Kidney (tissue), 14 donors: ENCODE data around the gene RCAN2. TPM values are rescaled to one million over a fixed set of nuclear protein-coding genes. Genes with fewer than 3 reads are reported as not detected.

Experiments
- DNase-seq, 5 donors: peaks; one replicate each; pipeline ENCODE4 v3.0.0-alpha.2; 2013 to 2020
- FAIRE-seq: peaks from 2 replicates; lab custom pipeline; 2012; peaks lifted over from hg19 to GRCh38; lab: Jason Lieb, UNC
- H3K27ac ChIP-seq, 2 donors: one replicate each; pipeline ENCODE4 v1.7.0; 2013; ENCODE audit warnings: low read depth in 2 of 2, low read length in 2 of 2, inconsistent platforms in 1 of 2
- H3K27me3 ChIP-seq: one replicate; pipeline ENCODE4 v1.7.1; 2013; ENCODE audit warnings: low read length, inconsistent platforms; ENCODE audit not compliant: control insufficient read depth, insufficient read depth
- H3K36me3 ChIP-seq, 3 donors: one replicate each; pipeline versions ENCODE4 v1.7.0 to v1.7.1; 2013; ENCODE audit warnings: low read length in 3 of 3, control low read depth in 1 of 3, inconsistent platforms in 1 of 3; ENCODE audit not compliant: insufficient read depth in 3 of 3, control insufficient read depth in 2 of 3
- H3K4me1 ChIP-seq, 3 donors: one replicate each; pipeline versions ENCODE4 v1.7.0 to v1.7.1; 2013; ENCODE audit warnings: low read length in 3 of 3, inconsistent platforms in 1 of 3, low read depth in 1 of 3; ENCODE audit not compliant: control insufficient read depth in 2 of 3, insufficient read depth in 2 of 3
- H3K4me3 ChIP-seq, 3 donors: one replicate each; pipeline versions ENCODE4 v1.7.0 to v1.8.1; 2013; ENCODE audit warnings: low read length in 3 of 3, control low read depth in 1 of 3, inconsistent platforms in 1 of 3
- H3K9ac ChIP-seq, 3 donors: one replicate each; pipeline versions ENCODE4 v1.7.0 to v1.7.1; 2013; ENCODE audit warnings: low read length in 3 of 3, control low read depth in 1 of 3, inconsistent platforms in 1 of 3
- H3K9me3 ChIP-seq, 3 donors: one replicate each; pipeline versions ENCODE4 v1.7.0 to v1.7.1; 2013; ENCODE audit warnings: low read length in 3 of 3, control low read depth in 1 of 3, inconsistent platforms in 1 of 3; ENCODE audit not compliant: control insufficient read depth in 2 of 3, insufficient read depth in 1 of 3
- CTCF ChIP-seq: IDR thresholded peaks from 3 replicates; pipeline ENCODE4 v1.5.1; 2012; ENCODE audit warnings: mild to moderate bottlenecking, moderate library complexity, borderline replicate concordance; ENCODE audit not compliant: insufficient read depth; ENCODE audit errors: extremely low read depth
- intact Hi-C: fragments of 100-400 bp; cut with DNase I; formaldehyde crosslinking; loops from one replicate; pipeline ENCODE4 v1.11.1; 2022
- polyA plus RNA-seq: library from polyadenylated mRNA; stranded (reverse); fragments of 350-450 nt; fragmentation: Illumina TruSeq; extraction: RNeasy Lipid Tissue Mini Kit (QIAGEN cat#74804); gene quantifications from one replicate; pipeline ENCODE4 v1.2.3, GENCODE V29; 2014; ENCODE audit warnings: low read depth, low replicate concordance; ENCODE audit not compliant: insufficient read depth
- total RNA-seq: library from RNA; stranded (reverse); fragmentation: NEBNext Ultra II Directional; extraction: Animal tissue kit (Norgen Biotek cat#: 25700); gene quantifications from one replicate; pipeline ENCODE4 v1.2.1, GENCODE V29; 2021
- donor health status: control.
- donor health status: control.
- donor health status: control.
- donor health status: control.
- donor health status: control.
- donor health status: DM: yes; HTN: yes; CAD: no.
- donor health status: Normal renal cell carcinoma (clear cell type).

Gene RCAN2
- total and polyA plus RNA-seq, 2 donors from 2014 or later = 25.7 to 37.4 TPM

GRCh38 chr6:46186583-46186982 is 304.7 kb downstream of the RCAN2 start:
- Histone ChIP-seq H3K4me3 (no peak overlapping the region), H3K9ac (no peak overlapping the region), H3K27me3 (no peaks in the 10 kb centered on the region), H3K36me3 (no peaks in the 10 kb centered on the region), H3K9me3 (no peaks in the 10 kb centered on the region), H3K4me1 (no peaks in the 10 kb centered on the region), H3K27ac (no peak overlapping the region)
- intact Hi-C loops = no loop called here
- DNase-seq = peak in 1 of 5 donors; percentile 25
- TF ChIP-seq CTCF = no peak
- no peak for FAIRE-seq

GRCh38 chr6:46184114-46184513 is 307.1 kb downstream of the RCAN2 start:
- FAIRE-seq (no peak), DNase-seq (peak in 1 of 5 donors; percentile 65)

GRCh38 chr6:46175976-46176375 is 315.3 kb downstream of the RCAN2 start:
- Histone ChIP-seq H3K4me1 (no peaks in the 10 kb centered on the region), H3K27ac (no peak overlapping the region), H3K4me3 (no peak overlapping the region), H3K9ac (no peak overlapping the region), H3K36me3 (no peaks in the 10 kb centered on the region), H3K27me3 (no peaks in the 10 kb centered on the region), H3K9me3 (no peaks in the 10 kb centered on the region)
- DNase-seq (no peak), FAIRE-seq (no peak)
- no peak for TF ChIP-seq CTCF
- intact Hi-C loops = no loop called here

More at GRCh38 chr6:46184114-46184513, 307.1 kb downstream of the RCAN2 start:
- no peak for TF ChIP-seq CTCF
- Histone ChIP-seq H3K9me3 (no peaks in the 10 kb centered on the region), H3K36me3 (no peaks in the 10 kb centered on the region), H3K27ac (no peak overlapping the region), H3K4me3 (no peak overlapping the region), H3K4me1 (no peaks in the 10 kb centered on the region), H3K9ac (no peak overlapping the region), H3K27me3 (no peaks in the 10 kb centered on the region)
- intact Hi-C loops = no loop called here

DNA sequence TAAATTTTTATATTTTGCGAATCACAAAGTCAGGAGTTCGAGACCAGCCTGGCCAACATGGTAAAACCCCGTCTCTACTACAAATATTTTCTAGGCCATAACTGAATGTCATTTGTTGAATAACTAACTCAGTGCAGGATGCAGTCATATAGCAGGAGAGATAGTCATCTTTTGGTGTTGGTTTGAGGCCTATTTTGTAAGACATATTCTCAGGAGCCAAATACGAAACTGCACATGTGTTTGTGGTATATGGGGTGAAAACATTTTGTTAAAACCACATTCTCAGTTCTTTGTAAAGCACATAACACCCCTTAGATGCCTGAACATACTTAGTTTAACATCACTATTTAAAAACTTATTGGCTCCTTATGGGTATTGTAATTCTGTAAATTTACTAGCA is 315.8 kb downstream of the RCAN2 start:
- Histone ChIP-seq H3K27ac (no peak overlapping the region), H3K4me1 (peaks cover 0 to under 1% (median 0%) of the 10 kb centered on the region in 3 donors), H3K36me3 (no peaks in the 10 kb centered on the region), H3K27me3 (no peaks in the 10 kb centered on the region), H3K4me3 (no peak overlapping the region), H3K9me3 (no peaks in the 10 kb centered on the region), H3K9ac (no peak overlapping the region)
- TF ChIP-seq CTCF = no peak
- DNase-seq = no peak
- intact Hi-C loops = no loop called here
- no peak for FAIRE-seq
